Skeletal muscle tissue (tissue), 4 donors: ENCODE data around the gene SMIM24. TPM values are rescaled to one million over a fixed set of nuclear protein-coding genes. Genes with fewer than 3 reads are reported as not detected.
A peak's percentile ranks its signal among the peaks of the same experiment; 100 is the strongest.

Source experiments
- H3K27ac ChIP-seq: one replicate; pipeline ENCODE4 v1.7.0; 2013; ENCODE audit warnings: mild to moderate bottlenecking, low read depth, low read length, inconsistent platforms
- H3K27me3 ChIP-seq, 3 donors: one replicate each; pipeline ENCODE4 v1.7.0; 2013; ENCODE audit warnings: low read length in 3 of 3; ENCODE audit not compliant: control insufficient read depth in 3 of 3, insufficient read depth in 3 of 3
- H3K36me3 ChIP-seq, 3 donors: one replicate each; pipeline ENCODE4 v1.7.0; 2013; ENCODE audit warnings: low read length in 3 of 3; ENCODE audit not compliant: control insufficient read depth in 3 of 3, insufficient read depth in 3 of 3
- H3K4me1 ChIP-seq, 3 donors: one replicate each; pipeline ENCODE4 v1.7.0; 2013; ENCODE audit warnings: low read length in 3 of 3, mild to moderate bottlenecking in 3 of 3; ENCODE audit not compliant: control insufficient read depth in 3 of 3, insufficient read depth in 3 of 3
- H3K4me3 ChIP-seq, 3 donors: one replicate each; pipeline ENCODE4 v1.7.0; 2013; ENCODE audit warnings: low read length in 3 of 3
- H3K9ac ChIP-seq, 3 donors: one replicate each; pipeline ENCODE4 v1.7.0; 2013; ENCODE audit warnings: low read length in 3 of 3, mild to moderate bottlenecking in 3 of 3, moderate library complexity in 2 of 3, low read depth in 1 of 3
- H3K9me3 ChIP-seq, 3 donors: one replicate each; pipeline ENCODE4 v1.7.0; 2013; ENCODE audit warnings: low read length in 3 of 3; ENCODE audit not compliant: control insufficient read depth in 3 of 3
- total RNA-seq: library from RNA; depleted of rRNA; stranded (reverse); fragments of >200 nt; gene quantifications from one replicate; pipeline ENCODE4 v1.2.3, GENCODE V29; 2014
- donor health status: Osteomylitis.

SMIM24 gene
- total RNA-seq, 1 donor from 2014 or later: not detected

- Histone ChIP-seq H3K9ac (peak overlapping the region; percentile 77 to 90 (median 89)), H3K4me3 (peak overlapping the region; percentile 75 to 87 (median 84)), H3K27me3 (no peaks in the 10 kb centered on the region), H3K36me3 (peaks cover 2 to 8% (median 8%) of the 10 kb centered on the region in 3 donors), H3K9me3 (no peaks in the 10 kb centered on the region), H3K27ac (peak overlapping the region; percentile 36), H3K4me1 (peaks cover 18 to 43% (median 22%) of the 10 kb centered on the region in 3 donors)
Observed at GRCh38 chr19:3507371-3508120, 27.2 kb upstream of the SMIM24 start.

DNA sequence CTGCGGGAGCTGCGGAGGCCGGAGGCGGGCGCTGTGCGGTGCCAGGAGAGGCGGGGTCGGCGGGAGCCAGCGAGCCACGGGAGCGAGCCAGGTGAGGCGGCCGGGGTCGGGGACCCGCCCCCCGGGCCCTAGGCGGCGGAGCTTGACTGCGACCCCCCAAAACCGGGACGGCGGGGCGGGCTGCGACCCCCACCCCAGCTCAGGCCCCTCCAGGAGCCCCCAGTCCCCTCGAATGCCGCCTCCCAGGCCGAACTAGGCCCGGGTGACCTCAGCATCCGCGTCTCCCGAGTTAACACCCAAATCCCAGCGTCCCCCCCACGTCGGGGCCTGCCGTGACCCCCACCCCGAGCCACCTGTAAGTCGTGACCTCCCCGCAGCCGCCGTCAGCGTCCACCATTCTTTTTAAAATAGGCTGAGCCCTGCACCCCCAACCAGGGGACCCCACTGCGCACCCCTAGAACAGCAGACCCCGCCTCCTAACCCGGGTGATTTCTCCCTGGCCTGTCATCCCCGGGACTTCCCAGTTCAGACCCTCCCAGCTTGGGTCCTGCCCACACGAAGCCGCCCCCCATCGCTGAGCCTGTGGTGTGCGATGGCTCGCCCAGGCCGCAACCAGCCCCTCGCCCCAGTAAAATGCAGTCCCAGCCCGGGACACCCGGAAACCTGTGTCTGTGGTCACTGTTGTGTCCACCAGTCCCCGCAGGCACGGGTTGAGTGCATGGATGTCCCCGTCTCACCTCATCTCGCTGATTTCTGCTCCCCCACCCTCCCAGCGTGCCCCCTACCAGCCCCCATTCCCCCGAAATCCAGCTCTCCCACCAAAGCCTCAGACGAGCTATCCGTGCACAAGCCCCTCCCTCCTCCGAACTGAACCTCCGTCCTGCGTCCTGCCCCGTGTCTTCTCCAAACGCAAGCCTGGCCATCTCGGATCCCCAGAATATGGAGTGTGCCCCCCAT, 26.3 kb upstream of the SMIM24 start:
- Histone ChIP-seq H3K4me3 (peak overlapping the region; percentile 75 to 87 (median 84)), H3K27ac (peak overlapping the region; percentile 79)

GRCh38 chr19:3505598-3506383, 25.5 kb upstream of the SMIM24 start, which contains the start of gene FZR1:
FZR1 (plus strand) TSS chr19:3506311; CDS start chr19:3522990, 16,679 bp downstream.
- Histone ChIP-seq H3K9ac (peak within 1 kb of the TSS; percentile 77 to 90 (median 89)), H3K27me3 (no peaks in the 10 kb centered on the region), H3K4me1 (peaks cover 13 to 35% (median 20%) of the 10 kb centered on the region in 3 donors), H3K9me3 (no peaks in the 10 kb centered on the region), H3K36me3 (peaks cover 2 to 8% (median 6%) of the 10 kb centered on the region in 3 donors), H3K4me3 (peak within 1 kb of the TSS; percentile 96 to 98 (median 98)), H3K27ac (peak within 1 kb of the TSS; percentile 79)

More for the DNA sequence above, 26.3 kb upstream of the SMIM24 start:
- H3K27me3 ChIP-seq: no peaks in the 10 kb centered on the region
- peaks cover 13 to 34% (median 16%) of the 10 kb centered on the region in 3 donors for H3K4me1 ChIP-seq
- no peaks in the 10 kb centered on the region for H3K9me3 ChIP-seq
- H3K36me3 ChIP-seq: peaks cover 2 to 8% (median 8%) of the 10 kb centered on the region in 3 donors
- peak overlapping the region; percentile 77 to 90 (median 89) for H3K9ac ChIP-seq

GRCh38 chr19:3504735-3505134, 24.4 kb upstream of the SMIM24 start:
- Histone ChIP-seq H3K27ac (no peak overlapping the region), H3K4me1 (peaks cover 17 to 39% (median 25%) of the 10 kb centered on the region in 3 donors), H3K36me3 (peaks cover 0 to 6% (median 2%) of the 10 kb centered on the region in 3 donors), H3K9ac (no peak overlapping the region), H3K9me3 (no peaks in the 10 kb centered on the region), H3K4me3 (no peak overlapping the region), H3K27me3 (no peaks in the 10 kb centered on the region)

DNA sequence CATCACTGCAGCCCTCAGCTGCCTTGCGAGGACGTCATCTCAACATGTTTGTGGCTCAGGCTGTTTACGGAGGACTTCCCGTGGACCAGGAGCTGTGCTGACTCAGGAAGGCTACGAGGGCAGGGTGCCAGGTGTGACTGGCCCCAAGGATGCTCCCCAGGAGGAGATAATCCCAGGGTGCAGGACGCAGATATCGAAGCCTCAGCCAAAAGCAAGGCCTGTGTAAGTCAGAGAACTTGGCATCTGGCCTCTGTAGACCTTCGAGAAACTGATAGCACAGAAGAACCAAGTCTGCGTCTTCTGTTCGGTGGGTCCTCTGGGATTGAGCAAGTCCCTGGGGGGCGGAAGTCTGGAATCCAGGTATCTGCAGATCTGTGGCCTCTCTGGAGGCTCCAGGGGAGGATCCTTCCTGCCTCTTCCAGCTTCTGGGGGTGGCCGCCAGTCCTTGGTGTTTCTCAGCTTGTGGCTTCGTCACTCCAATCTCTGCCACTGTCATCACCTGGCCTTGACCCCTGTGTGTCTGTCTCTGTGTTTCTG, 22.8 kb upstream of the SMIM24 start:
- Histone ChIP-seq H3K4me1 (peaks cover 25 to 40% (median 32%) of the 10 kb centered on the region in 3 donors), H3K27ac (no peak overlapping the region), H3K9me3 (no peaks in the 10 kb centered on the region), H3K4me3 (no peak overlapping the region), H3K36me3 (peaks cover 0 to 1% (median 0%) of the 10 kb centered on the region in 3 donors), H3K27me3 (no peaks in the 10 kb centered on the region), H3K9ac (no peak overlapping the region)

DNA sequence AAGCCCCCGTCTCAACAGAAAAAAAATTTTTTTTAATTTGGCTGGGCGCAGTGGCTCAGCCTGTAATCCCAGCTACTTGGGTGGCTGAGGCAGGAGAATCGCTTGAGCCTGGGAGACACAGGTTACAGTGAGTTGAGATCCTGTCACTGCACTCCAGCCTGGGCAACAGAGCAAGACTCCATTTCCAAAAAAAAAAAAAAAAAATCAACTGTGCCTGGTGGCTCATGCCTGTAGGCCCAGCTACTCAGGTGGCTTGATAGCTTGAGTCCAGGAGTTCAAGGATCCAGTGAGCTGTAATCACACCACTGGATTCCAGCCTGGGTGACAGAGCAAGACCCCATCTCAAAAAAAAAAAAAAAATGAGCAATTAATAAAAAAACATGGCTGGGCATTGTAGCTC, 21.5 kb upstream of the SMIM24 start:
- peaks cover 17 to 29% (median 22%) of the 10 kb centered on the region in 3 donors for H3K4me1 ChIP-seq
- peaks cover 0 to 7% (median 5%) of the 10 kb centered on the region in 3 donors for H3K36me3 ChIP-seq

DNA sequence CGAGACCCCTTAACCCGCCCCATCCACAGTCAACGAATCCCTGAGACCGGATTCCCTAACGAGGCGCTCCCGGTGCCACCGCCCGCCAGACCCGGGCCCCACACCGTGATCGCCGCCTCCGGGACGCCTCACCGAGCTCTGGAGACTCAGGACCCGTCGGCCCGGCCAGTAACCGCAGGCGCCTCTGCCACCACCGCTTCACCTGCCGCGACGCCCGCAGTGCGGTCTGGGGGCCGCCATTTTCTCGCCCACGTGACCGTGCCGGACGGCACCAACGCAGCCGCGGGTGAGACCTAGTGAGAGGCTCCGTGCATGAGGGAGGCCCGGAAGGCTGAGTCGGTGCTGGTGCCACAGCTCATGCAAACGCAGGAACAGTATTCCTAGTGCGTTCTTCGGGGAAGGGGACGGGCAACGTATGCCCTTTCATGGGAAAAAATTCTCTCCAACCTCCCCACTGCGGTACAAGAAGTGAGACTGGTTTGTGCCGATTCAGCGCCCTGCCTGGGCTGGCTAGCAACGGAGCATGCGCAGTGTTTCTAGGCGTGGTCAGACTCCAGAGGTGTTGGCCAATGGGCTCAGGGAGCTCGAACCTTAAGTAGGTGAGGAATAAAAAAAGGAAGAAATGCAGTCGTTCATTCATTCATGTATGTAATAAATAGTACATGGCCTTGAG, 20.2 kb upstream of the SMIM24 start, which contains the start of gene DOHH:
TSS of gene DOHH (minus strand) at position 246 of the 673 bp plus-strand sequence. CDS start 3,860 bp downstream, outside the sequence.
- Histone ChIP-seq H3K27me3 (no peaks in the 10 kb centered on the region), H3K36me3 (peaks cover 8 to 16% (median 14%) of the 10 kb centered on the region in 3 donors), H3K4me3 (peak within 1 kb of the TSS; percentile 98 to 100 (median 98)), H3K9ac (peak within 1 kb of the TSS; percentile 94 to 99 (median 99)), H3K9me3 (no peaks in the 10 kb centered on the region), H3K27ac (peak within 1 kb of the TSS; percentile 94), H3K4me1 (peaks cover 15 to 25% (median 18%) of the 10 kb centered on the region in 3 donors)

More for the DNA sequence above, 21.5 kb upstream of the SMIM24 start:
- H3K4me3 ChIP-seq: no peak overlapping the region
- H3K27ac ChIP-seq: no peak overlapping the region
- H3K9me3 ChIP-seq: no peaks in the 10 kb centered on the region
- no peaks in the 10 kb centered on the region for H3K27me3 ChIP-seq
- H3K9ac ChIP-seq: no peak overlapping the region

DNA sequence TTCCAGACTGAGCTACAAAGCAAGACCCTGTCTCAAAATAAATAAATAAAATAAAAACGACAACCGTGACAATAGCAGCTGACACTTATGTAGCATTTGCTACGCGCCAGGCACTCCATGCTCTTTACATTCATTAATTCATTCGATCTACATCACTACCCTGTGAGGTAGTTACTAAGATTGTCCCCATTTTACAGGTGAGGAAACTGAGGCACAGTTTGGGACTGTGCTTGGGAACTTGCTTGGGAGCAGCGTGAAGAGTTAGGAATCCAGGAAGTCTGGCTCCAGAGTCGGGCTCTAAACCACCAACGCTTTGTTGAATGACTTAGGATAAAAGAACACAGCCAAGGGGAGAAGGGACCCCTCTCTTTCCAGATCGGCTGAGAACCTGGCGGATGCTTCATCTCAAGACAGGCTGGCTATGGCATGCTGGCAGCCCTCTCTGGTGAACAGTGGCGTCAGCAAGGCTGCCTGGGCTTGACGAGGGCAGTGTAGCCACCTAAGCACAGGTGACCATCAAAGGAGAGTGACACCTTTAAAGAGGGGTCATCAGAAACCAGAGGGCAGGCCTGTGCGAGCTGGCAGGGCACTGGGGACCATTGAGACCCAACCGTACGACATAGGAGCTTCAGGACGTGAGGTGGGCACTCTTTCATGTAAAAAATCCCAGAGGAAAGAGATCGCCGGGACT, 19.6 kb upstream of the SMIM24 start:
- Histone ChIP-seq H3K4me3 (peak overlapping the region; percentile 98 to 100 (median 98)), H3K4me1 (peaks cover 12 to 21% (median 16%) of the 10 kb centered on the region in 3 donors), H3K36me3 (peaks cover 11 to 21% (median 18%) of the 10 kb centered on the region in 3 donors), H3K9ac (peak overlapping the region; percentile 94 to 99 (median 99)), H3K9me3 (no peaks in the 10 kb centered on the region), H3K27ac (peak overlapping the region; percentile 94), H3K27me3 (no peaks in the 10 kb centered on the region)
